B cell (primary cell): ENCODE data around the gene GNAL. TPM values are rescaled to one million over a fixed set of nuclear protein-coding genes. Genes with fewer than 3 reads are reported as not detected.

Source experiments
- ATAC-seq: fragments of 200-7000 bp; cut with Tn5 transposase; one replicate; pipeline ENCODE4 v1.10.0; 2021; ENCODE audit warnings: low read depth, mild to moderate bottlenecking, moderate number of reproducible peaks, moderate library complexity
- CTCF ChIA-PET: fragments of 350-600 bp; sonication (Branson Sonifier 250); formaldehyde crosslinking; loops from one replicate; lab custom pipeline; 2021; ENCODE audit warnings: antibody characterized with exemption, inconsistent platforms; lab: Charles Lee
- POLR2A ChIA-PET: fragments of 350-600 bp; sonication (Branson Sonifier 250); formaldehyde crosslinking; loops from one replicate; lab custom pipeline; 2021; ENCODE audit warnings: antibody characterized with exemption; lab: Charles Lee
- DNase-seq: peaks from one replicate; pipeline ENCODE4 v3.0.0; 2013
- H2AFZ ChIP-seq: 2 replicates; pipeline ENCODE4 v1.6.1; 2012; ENCODE audit warnings: mild to moderate bottlenecking, low read depth, low read length; ENCODE audit not compliant: insufficient read depth, poor library complexity, severe bottlenecking
- H3K27ac ChIP-seq, 2 donors: 1 replicate in 1 of 2; 2 replicates in 1 of 2; pipeline ENCODE4 v1.5.1; 2012 to 2013; ENCODE audit warnings: low read length in 2 of 2, mild to moderate bottlenecking in 2 of 2, moderate library complexity in 1 of 2
- H3K27me3 ChIP-seq, 4 experiments: fragments of 200-600 bp in 1 of 4; sonication (generic) in 1 of 4; replicated peaks in 1 of 4; 1 replicate in 2 of 4; 2 replicates in 2 of 4; pipeline versions ENCODE4 v1.6.1 to v1.7.0; 2013 to 2016; ENCODE audit warnings: low read length in 3 of 4, mild to moderate bottlenecking in 2 of 4, mixed read lengths in 1 of 4, moderate library complexity in 1 of 4; ENCODE audit not compliant: insufficient read depth in 4 of 4, control insufficient read depth in 3 of 4; ENCODE audit errors: control extremely low read depth in 1 of 4
- H3K36me3 ChIP-seq, 2 experiments: replicated peaks in 1 of 2; 1 replicate in 1 of 2; 2 replicates in 1 of 2; pipeline versions ENCODE4 v1.6.1 to v1.7.1; 2013; ENCODE audit warnings: low read length in 1 of 2; ENCODE audit not compliant: insufficient read depth in 2 of 2, control insufficient read depth in 1 of 2; ENCODE audit errors: control extremely low read depth in 1 of 2, extremely low read depth in 1 of 2
- H3K4me1 ChIP-seq, 2 donors: fragments of 200-600 bp in 1 of 2; sonication (generic) in 1 of 2; 1 replicate in 1 of 2; 2 replicates in 1 of 2; pipeline versions ENCODE4 v1.5.1 to v1.6.1; 2013 to 2017; ENCODE audit warnings: low read length in 2 of 2; ENCODE audit not compliant: control insufficient read depth in 2 of 2, insufficient read depth in 2 of 2
- H3K4me2 ChIP-seq: replicated peaks from 2 replicates; pipeline ENCODE3; 2012; ENCODE audit warnings: mild to moderate bottlenecking, low read depth, low read length; ENCODE audit not compliant: poor library complexity, severe bottlenecking
- H3K4me3 ChIP-seq, 5 experiments: fragments of 200-600 bp in 1 of 5; sonication (generic) in 1 of 5; 1 replicate in 3 of 5; 2 replicates in 2 of 5; pipeline versions ENCODE4 v1.5.1 to v1.7.0; 2011 to 2016; ENCODE audit warnings: low read length in 4 of 5, mild to moderate bottlenecking in 4 of 5, low read depth in 2 of 5, control low read depth in 1 of 5, moderate library complexity in 1 of 5; ENCODE audit not compliant: insufficient read depth in 1 of 5; ENCODE audit errors: control extremely low read depth in 1 of 5, extremely low read depth in 1 of 5
- H3K79me2 ChIP-seq: fragments of 200-600 bp; sonication (generic); one replicate; pipeline ENCODE4 v1.6.0; 2016; ENCODE audit warnings: low read length; ENCODE audit not compliant: control insufficient read depth, insufficient read depth
- H3K9ac ChIP-seq: fragments of 200-600 bp; sonication (generic); 2 replicates; pipeline ENCODE4 v1.6.1; 2017; ENCODE audit warnings: mild to moderate bottlenecking, low read length, moderate library complexity
- H3K9me3 ChIP-seq, 3 donors: one replicate each; pipeline versions ENCODE4 v1.6.1 to v1.7.1; 2013; ENCODE audit warnings: low read length in 2 of 3; ENCODE audit not compliant: control insufficient read depth in 2 of 3, insufficient read depth in 1 of 3; ENCODE audit errors: control extremely low read depth in 1 of 3
- H4K20me1 ChIP-seq: 2 replicates; pipeline ENCODE4 v1.6.0; 2012; ENCODE audit warnings: mild to moderate bottlenecking, low read length; ENCODE audit not compliant: insufficient read depth, control insufficient read depth, poor library complexity, severe bottlenecking
- H3K27ac Mint-ChIP-seq: one replicate; pipeline ENCODE4 v1.8.0; 2021; ENCODE audit warnings: mixed read lengths
- H3K27me3 Mint-ChIP-seq: one replicate; pipeline ENCODE4 v1.8.0; 2021; ENCODE audit warnings: mixed read lengths
- H3K4me1 Mint-ChIP-seq: one replicate; pipeline ENCODE4 v1.8.0; 2021; ENCODE audit warnings: mixed read lengths
- H3K4me3 Mint-ChIP-seq: one replicate; pipeline ENCODE4 v1.8.0; 2021; ENCODE audit warnings: mixed read lengths
- H3K9me3 Mint-ChIP-seq: one replicate; pipeline ENCODE4 v1.8.0; 2022; ENCODE audit warnings: mixed read lengths; ENCODE audit not compliant: insufficient read depth
- EZH2 ChIP-seq: IDR thresholded peaks from 2 replicates; pipeline ENCODE4 v1.6.1; 2012; ENCODE audit warnings: borderline replicate concordance, low read depth, mild to moderate bottlenecking, moderate library complexity, low read length; ENCODE audit not compliant: insufficient read depth, poor library complexity, severe bottlenecking
- WGBS: methylation state at CpG from one replicate; pipeline ENCODE4 v1.1.5; 2013; ENCODE audit warnings: missing lambda C conversion rate; ENCODE audit not compliant: insufficient coverage; 5-methylcytosine and 5-hydroxymethylcytosine counted together
- intact Hi-C: fragments of 100-400 bp; cut with micrococcal nuclease; formaldehyde crosslinking; loops from one replicate; pipeline ENCODE4 v1.10.0; 2022
- polyA plus RNA-seq: library from polyadenylated mRNA; depleted of rRNA; stranded (reverse); fragments of >200 nt; gene quantifications from 2 replicates; pipeline ENCODE4 v1.2.3, GENCODE V29; 2012
- total RNA-seq, 2 donors: library from RNA; stranded (reverse); fragments of 120-200 nt in 1 of 2; gene quantifications; 1 replicate in 1 of 2; 2 replicates in 1 of 2; pipeline versions ENCODE4 v1.2.3 to v1.2.4, GENCODE V29; 2013 to 2022
- TF ChIP-seq, protein P1 (sequence below): fragments of 200-600 bp; IDR thresholded peaks from one replicate; pipeline ENCODE4 v1.8.0; 2022; ENCODE audit warnings: antibody characterized with exemption, mild to moderate bottlenecking

GNAL gene
- total and polyA plus RNA-seq, 2 donors (not counting 1 experiment from before 2014, with no cell fraction given) = 0.01 to 0.12 TPM

DNA sequence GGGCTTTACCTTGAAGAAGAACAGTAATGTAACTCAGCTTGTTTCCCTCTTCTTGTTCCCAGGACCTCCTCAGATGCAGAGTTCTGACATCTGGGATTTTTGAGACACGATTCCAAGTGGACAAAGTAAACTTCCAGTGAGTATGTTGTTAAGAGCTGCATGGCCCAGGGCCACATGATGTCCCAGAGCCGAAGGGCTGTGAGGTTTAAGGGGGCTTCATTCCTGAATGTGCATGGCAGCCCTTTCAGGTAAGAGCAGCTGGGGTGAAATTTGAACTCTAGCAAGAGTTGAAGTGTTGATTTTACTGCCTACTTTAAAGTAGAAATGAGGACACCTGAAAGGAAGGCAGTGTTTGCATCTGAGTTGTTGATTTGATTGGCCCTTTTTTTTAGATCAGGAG is 175.4 kb downstream of the GNAL start:
- no peak for ATAC-seq
- Histone ChIP-seq H3K4me3 (no peak overlapping the region), H3K4me1 (peaks cover 4 to 7% of the 10 kb centered on the region in 2 donors), H3K36me3 (no peaks in the 10 kb centered on the region), H3K79me2 (no peaks in the 10 kb centered on the region), H3K27me3 (no peaks in the 10 kb centered on the region), H4K20me1 (no peaks in the 10 kb centered on the region), H3K27ac (no peak overlapping the region), H3K9ac (no peak overlapping the region), H3K4me2 (no peak overlapping the region), H2AFZ (no peak overlapping the region), H3K9me3 (no peaks in the 10 kb centered on the region)
- no peak overlapping the region for H3K27ac Mint-ChIP-seq
- ChIA-PET POLR2A (interaction anchor here (0.6 kb wide), 1 partner anchor 43 kb away, joined by 3 read pairs; no protein-coding TSS in a partner anchor), CTCF (no interaction called here)
- DNase-seq = no peak
- peaks cover 6% of the 10 kb centered on the region for H3K4me1 Mint-ChIP-seq
- no peak overlapping the region for H3K4me3 Mint-ChIP-seq
- peaks cover 21% of the 10 kb centered on the region for H3K27me3 Mint-ChIP-seq
- WGBS = 93% methylated on average over 2 of the region's 2 CpGs
- TF ChIP-seq EZH2 = no peak
- TF ChIP-seq, protein P1, sequence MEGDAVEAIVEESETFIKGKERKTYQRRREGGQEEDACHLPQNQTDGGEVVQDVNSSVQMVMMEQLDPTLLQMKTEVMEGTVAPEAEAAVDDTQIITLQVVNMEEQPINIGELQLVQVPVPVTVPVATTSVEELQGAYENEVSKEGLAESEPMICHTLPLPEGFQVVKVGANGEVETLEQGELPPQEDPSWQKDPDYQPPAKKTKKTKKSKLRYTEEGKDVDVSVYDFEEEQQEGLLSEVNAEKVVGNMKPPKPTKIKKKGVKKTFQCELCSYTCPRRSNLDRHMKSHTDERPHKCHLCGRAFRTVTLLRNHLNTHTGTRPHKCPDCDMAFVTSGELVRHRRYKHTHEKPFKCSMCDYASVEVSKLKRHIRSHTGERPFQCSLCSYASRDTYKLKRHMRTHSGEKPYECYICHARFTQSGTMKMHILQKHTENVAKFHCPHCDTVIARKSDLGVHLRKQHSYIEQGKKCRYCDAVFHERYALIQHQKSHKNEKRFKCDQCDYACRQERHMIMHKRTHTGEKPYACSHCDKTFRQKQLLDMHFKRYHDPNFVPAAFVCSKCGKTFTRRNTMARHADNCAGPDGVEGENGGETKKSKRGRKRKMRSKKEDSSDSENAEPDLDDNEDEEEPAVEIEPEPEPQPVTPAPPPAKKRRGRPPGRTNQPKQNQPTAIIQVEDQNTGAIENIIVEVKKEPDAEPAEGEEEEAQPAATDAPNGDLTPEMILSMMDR = no peak
- intact Hi-C loops = no loop called here
- H3K9me3 Mint-ChIP-seq = no peaks in the 10 kb centered on the region

DNA sequence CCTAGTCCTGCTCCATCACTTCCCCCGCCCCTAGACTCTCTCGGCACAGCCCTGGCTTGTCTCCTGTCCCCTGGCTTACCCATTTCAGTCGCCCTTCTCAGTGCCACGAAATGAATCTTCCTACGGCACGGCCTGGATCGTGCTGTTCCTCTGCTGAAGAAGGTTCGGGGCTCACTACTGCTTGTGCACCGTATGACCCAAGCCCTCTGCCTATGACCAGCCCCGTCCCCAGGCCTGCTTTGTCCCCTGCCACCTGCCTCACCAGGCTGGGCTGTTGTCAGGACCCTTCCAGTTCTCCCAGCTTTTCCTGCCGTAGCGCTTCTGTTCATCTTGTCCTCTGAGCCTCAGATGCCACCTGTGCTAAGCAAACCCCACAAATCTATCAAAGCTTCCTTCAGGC is 176.0 kb downstream of the GNAL start:
- H3K27me3 Mint-ChIP-seq = peaks cover 21% of the 10 kb centered on the region
- POLR2A ChIA-PET = interaction anchor here (0.6 kb wide), 1 partner anchor 42 kb away, joined by 3 read pairs; no protein-coding TSS in a partner anchor
- CTCF ChIA-PET = no interaction called here

More for the DNA sequence above, 176.0 kb downstream of the GNAL start:
- Histone ChIP-seq H3K9ac (no peak overlapping the region), H3K27ac (no peak overlapping the region), H3K36me3 (no peaks in the 10 kb centered on the region), H2AFZ (no peak overlapping the region), H3K9me3 (no peaks in the 10 kb centered on the region), H4K20me1 (no peaks in the 10 kb centered on the region), H3K4me3 (no peak overlapping the region), H3K27me3 (no peaks in the 10 kb centered on the region), H3K4me2 (no peak overlapping the region), H3K4me1 (peaks cover 4 to 7% of the 10 kb centered on the region in 2 donors), H3K79me2 (no peaks in the 10 kb centered on the region)
- WGBS = 99% methylated on average over 12 of the region's 12 CpGs
- DNase-seq (no peak), ATAC-seq (no peak)
- Mint-ChIP-seq H3K9me3 (no peaks in the 10 kb centered on the region), H3K4me1 (peaks cover 6% of the 10 kb centered on the region), H3K4me3 (no peak overlapping the region), H3K27ac (no peak overlapping the region)
- TF ChIP-seq, protein P1 = no peak
- no peak for TF ChIP-seq EZH2
- intact Hi-C loops = no loop called here
